Measurements from ENCODE around the gene SEMA3C. TPM values are rescaled to one million over a fixed set of nuclear protein-coding genes. Genes with fewer than 3 reads are reported as not detected.

SEMA3C gene
- total RNA-seq, 1 experiment from 2014 or later = 13.3 TPM

DNA sequence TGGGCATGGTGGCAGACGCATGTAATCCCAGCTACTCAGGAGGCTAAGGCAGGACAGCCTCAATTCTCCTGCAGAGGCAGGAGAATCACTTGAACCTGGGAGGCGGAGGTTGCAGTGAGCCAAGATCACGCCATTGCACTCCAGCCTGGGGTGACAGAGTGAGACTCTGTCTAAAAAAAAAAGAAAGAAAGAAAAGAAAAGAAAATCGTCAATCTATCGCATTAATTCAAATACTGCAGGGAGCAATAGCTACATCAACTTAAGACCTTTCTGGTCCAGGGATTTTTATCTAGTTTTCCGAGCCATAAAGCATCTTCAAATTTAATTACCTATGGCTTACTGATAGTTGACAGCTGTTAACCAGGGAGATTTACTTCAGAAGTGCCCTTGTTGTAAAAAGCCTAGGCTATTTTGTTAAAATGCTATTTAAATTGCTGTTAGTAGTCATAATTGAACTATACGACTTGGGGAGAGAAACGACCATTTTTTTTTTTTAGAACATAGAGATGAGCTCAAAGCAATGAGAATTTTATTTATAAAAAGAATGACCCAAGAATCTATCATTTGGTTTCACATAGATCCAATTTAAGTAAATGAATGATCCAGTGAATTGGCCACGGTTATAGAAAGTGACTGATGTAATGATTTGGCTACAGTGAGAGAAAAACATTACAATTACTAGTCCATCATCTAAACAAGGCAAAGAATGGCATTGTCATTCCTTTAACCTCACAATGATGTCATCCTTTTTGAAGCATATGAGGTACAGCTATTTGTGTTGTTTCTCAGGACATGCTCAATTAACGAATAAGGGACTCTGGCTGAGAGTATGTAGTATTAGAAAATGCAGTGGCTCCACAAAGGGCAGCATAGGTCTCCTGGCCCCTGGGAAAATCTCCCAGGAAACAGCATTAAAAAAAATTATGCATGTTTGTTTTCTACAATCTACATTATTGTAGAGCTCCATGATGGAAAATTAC is 85.3 kb downstream of the SEMA3C start:
- no peak for TF ChIP-seq EZH2 (IDR thresholded peaks at IDR 0.05; ENCODE audit: borderline replicate concordance, low read depth, low read length, poor library complexity, severe bottlenecking)
- TF ChIP-seq, protein P1, sequence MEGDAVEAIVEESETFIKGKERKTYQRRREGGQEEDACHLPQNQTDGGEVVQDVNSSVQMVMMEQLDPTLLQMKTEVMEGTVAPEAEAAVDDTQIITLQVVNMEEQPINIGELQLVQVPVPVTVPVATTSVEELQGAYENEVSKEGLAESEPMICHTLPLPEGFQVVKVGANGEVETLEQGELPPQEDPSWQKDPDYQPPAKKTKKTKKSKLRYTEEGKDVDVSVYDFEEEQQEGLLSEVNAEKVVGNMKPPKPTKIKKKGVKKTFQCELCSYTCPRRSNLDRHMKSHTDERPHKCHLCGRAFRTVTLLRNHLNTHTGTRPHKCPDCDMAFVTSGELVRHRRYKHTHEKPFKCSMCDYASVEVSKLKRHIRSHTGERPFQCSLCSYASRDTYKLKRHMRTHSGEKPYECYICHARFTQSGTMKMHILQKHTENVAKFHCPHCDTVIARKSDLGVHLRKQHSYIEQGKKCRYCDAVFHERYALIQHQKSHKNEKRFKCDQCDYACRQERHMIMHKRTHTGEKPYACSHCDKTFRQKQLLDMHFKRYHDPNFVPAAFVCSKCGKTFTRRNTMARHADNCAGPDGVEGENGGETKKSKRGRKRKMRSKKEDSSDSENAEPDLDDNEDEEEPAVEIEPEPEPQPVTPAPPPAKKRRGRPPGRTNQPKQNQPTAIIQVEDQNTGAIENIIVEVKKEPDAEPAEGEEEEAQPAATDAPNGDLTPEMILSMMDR (conservative IDR thresholded peaks at IDR 0.05; ENCODE audit: low read depth, low read length) = no peak
- ChIA-PET POLR2A (ENCODE audit: low non-redundant PET) (interaction anchor here (0.8 kb wide), 1 partner anchor 237 kb away, joined by 3 read pairs; no protein-coding TSS in a partner anchor), CTCF (no interaction called here)
- Histone ChIP-seq H3K27me3 (replicated peaks; ENCODE audit: insufficient read depth, low read depth, low read length, poor library complexity) (no peaks in the 10 kb centered on the region), H3K4me3 (ENCODE audit: low read depth, low read length, poor library complexity, severe bottlenecking) (no peak overlapping the region), H3K36me3 (ENCODE audit: insufficient read depth, low read length, poor library complexity, severe bottlenecking) (no peaks in the 10 kb centered on the region), H3K9me3 (ENCODE audit: low read depth, low read length, poor library complexity, severe bottlenecking) (no peaks in the 10 kb centered on the region), H3K4me1 (ENCODE audit: insufficient read depth, low read length, poor library complexity, severe bottlenecking) (no peaks in the 10 kb centered on the region), H3K27ac (ENCODE audit: low read depth, low read length, poor library complexity, severe bottlenecking) (no peak overlapping the region)
- intact Hi-C loops (cut with micrococcal nuclease; ENCODE audit: unreplicated experiment) = no loop called here
- no TSS peak for BruUV-seq (replicated peaks)
- DNase-seq (ENCODE audit: low spot score) = peak; percentile 13

DNA sequence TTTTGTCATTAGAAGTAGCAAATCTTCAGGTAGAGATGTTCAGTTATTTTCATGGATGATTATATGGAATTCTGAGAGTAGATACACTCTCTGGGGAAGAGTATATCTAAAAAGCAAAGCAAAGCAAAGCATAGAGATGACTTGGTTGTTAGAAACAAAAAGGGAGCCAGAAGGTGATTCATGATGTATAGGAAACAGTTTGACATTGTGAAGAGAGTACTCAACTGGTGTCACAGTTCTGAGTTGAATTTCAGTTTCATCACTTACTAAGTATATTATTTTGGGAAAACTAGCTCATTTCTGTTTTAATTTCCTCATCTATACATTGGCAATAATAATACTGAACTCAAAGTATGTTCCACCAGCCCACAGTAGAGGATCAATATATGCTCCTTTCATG is 86.8 kb downstream of the SEMA3C start:
- Histone ChIP-seq H3K27me3 (replicated peaks; ENCODE audit: insufficient read depth, low read depth, low read length, poor library complexity) (no peaks in the 10 kb centered on the region), H3K4me3 (ENCODE audit: low read depth, low read length, poor library complexity, severe bottlenecking) (no peak overlapping the region), H3K27ac (ENCODE audit: low read depth, low read length, poor library complexity, severe bottlenecking) (no peak overlapping the region), H3K36me3 (ENCODE audit: insufficient read depth, low read length, poor library complexity, severe bottlenecking) (no peaks in the 10 kb centered on the region), H3K9me3 (ENCODE audit: low read depth, low read length, poor library complexity, severe bottlenecking) (no peaks in the 10 kb centered on the region), H3K4me1 (ENCODE audit: insufficient read depth, low read length, poor library complexity, severe bottlenecking) (no peaks in the 10 kb centered on the region)
- TF ChIP-seq, protein P1 (conservative IDR thresholded peaks at IDR 0.05; ENCODE audit: low read depth, low read length) = no peak
- TF ChIP-seq EZH2 (IDR thresholded peaks at IDR 0.05; ENCODE audit: borderline replicate concordance, low read depth, low read length, poor library complexity, severe bottlenecking) = no peak
- intact Hi-C loops (cut with micrococcal nuclease; ENCODE audit: unreplicated experiment) = no loop called here
- ChIA-PET POLR2A (ENCODE audit: low non-redundant PET) (no interaction called here), CTCF (no interaction called here)
- DNase-seq (ENCODE audit: low spot score) = no peak
- BruUV-seq (replicated peaks) = no TSS peak

DNA sequence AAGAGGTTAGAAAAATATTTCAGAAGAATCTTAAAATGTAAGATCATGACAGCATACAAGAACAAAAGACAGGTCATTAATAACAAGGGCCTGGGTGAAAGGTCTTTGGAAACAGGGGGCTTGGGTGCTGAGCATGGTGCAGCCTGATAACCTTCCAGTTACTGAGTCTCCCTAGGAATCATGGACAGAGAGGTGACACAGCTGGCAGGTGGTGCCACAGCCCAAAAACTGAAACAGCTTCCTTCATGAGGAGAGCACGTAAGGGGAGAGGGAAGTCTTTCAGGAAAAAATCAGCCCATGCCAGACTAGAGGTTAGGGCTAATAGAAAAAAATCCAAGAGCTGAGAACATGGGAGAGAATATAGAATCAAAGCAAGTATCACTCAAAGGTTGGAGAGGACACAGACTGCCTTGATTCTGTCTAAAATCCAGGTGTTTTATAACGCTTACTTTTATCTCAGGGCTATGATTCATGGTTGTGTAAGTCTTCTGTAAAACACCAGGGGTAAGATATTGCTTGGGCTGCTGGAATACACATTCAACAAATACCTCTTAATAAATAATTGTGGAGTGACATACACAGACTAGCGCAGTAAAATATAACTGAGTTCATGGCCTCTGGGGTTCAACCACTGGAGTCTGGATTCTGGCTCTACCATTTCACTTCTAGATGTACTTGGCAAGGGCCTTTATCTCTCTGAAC is 88.1 kb downstream of the SEMA3C start:
- TF ChIP-seq EZH2 (IDR thresholded peaks at IDR 0.05; ENCODE audit: borderline replicate concordance, low read depth, low read length, poor library complexity, severe bottlenecking) = no peak
- TF ChIP-seq, protein P1 (conservative IDR thresholded peaks at IDR 0.05; ENCODE audit: low read depth, low read length) = no peak

More for the DNA sequence above, 88.1 kb downstream of the SEMA3C start:
- Histone ChIP-seq H3K4me1 (ENCODE audit: insufficient read depth, low read length, poor library complexity, severe bottlenecking) (no peaks in the 10 kb centered on the region), H3K27ac (ENCODE audit: low read depth, low read length, poor library complexity, severe bottlenecking) (no peak overlapping the region), H3K27me3 (replicated peaks; ENCODE audit: insufficient read depth, low read depth, low read length, poor library complexity) (no peaks in the 10 kb centered on the region), H3K36me3 (ENCODE audit: insufficient read depth, low read length, poor library complexity, severe bottlenecking) (no peaks in the 10 kb centered on the region), H3K9me3 (ENCODE audit: low read depth, low read length, poor library complexity, severe bottlenecking) (no peaks in the 10 kb centered on the region), H3K4me3 (ENCODE audit: low read depth, low read length, poor library complexity, severe bottlenecking) (no peak overlapping the region)
- ChIA-PET CTCF (no interaction called here), POLR2A (ENCODE audit: low non-redundant PET) (no interaction called here)
- BruUV-seq (replicated peaks) = no TSS peak
- no peak for DNase-seq (ENCODE audit: low spot score)
- intact Hi-C loops (cut with micrococcal nuclease; ENCODE audit: unreplicated experiment) = no loop called here

Measured in A673 (cell line).